Spleen (tissue), 11 donors: ENCODE results near the gene LRRTM4. TPM values are rescaled to one million over a fixed set of nuclear protein-coding genes. Genes with fewer than 3 reads are reported as not detected.

Experiments
- DNase-seq: peaks from one replicate; pipeline ENCODE4 v3.0.0-alpha.2; 2020
- H3K27ac ChIP-seq, 8 donors: fragments of 200-600 bp; sonication (generic) in 7 of 8; 1 replicate in 4 of 8; 2 replicates in 4 of 8; pipeline versions ENCODE4 v1.5.0 to v1.8.0; 2016 to 2021; ENCODE audit warnings: inconsistent platforms in 4 of 8, mild to moderate bottlenecking in 4 of 8, moderate library complexity in 1 of 8
- H3K27me3 ChIP-seq, 7 donors: fragments of 200-600 bp; sonication (generic) in 6 of 7; replicated peaks in 1 of 7; 1 replicate in 4 of 7; 2 replicates in 3 of 7; pipeline versions ENCODE4 v1.5.0 to v1.8.0; 2016 to 2021; ENCODE audit warnings: inconsistent platforms in 3 of 7, mild to moderate bottlenecking in 1 of 7
- H3K36me3 ChIP-seq, 6 donors: fragments of 200-600 bp; sonication (generic) in 5 of 6; 1 replicate in 4 of 6; 2 replicates in 2 of 6; pipeline versions ENCODE4 v1.5.0 to v1.8.0; 2016 to 2021; ENCODE audit warnings: inconsistent platforms in 2 of 6
- H3K4me1 ChIP-seq, 6 donors: fragments of 200-600 bp; sonication (generic) in 5 of 6; 1 replicate in 3 of 6; 2 replicates in 3 of 6; pipeline versions ENCODE4 v1.5.0 to v1.8.0; 2016 to 2021; ENCODE audit warnings: inconsistent platforms in 3 of 6
- H3K4me3 ChIP-seq, 8 donors: fragments of 200-600 bp; sonication (generic) in 7 of 8; 1 replicate in 4 of 8; 2 replicates in 4 of 8; pipeline versions ENCODE4 v1.5.0 to v1.8.0; 2016 to 2021; ENCODE audit warnings: inconsistent platforms in 4 of 8, mild to moderate bottlenecking in 4 of 8, moderate library complexity in 2 of 8
- H3K9me3 ChIP-seq, 8 donors: fragments of 200-600 bp; sonication (generic) in 7 of 8; 1 replicate in 4 of 8; 2 replicates in 4 of 8; pipeline versions ENCODE4 v1.5.0 to v1.8.0; 2016 to 2021; ENCODE audit warnings: inconsistent platforms in 4 of 8
- CTCF ChIP-seq, 11 experiments: fragments of 200-600 bp in 7 of 11; fragments of 450-650 bp in 4 of 11; sonication (generic) in 4 of 11; IDR thresholded peaks in 8 of 11; conservative IDR thresholded peaks in 3 of 11; 1 replicate in 7 of 11; 2 replicates in 4 of 11; pipeline versions ENCODE4 v1.4.0 to v1.8.0; 2016 to 2021; ENCODE audit warnings: antibody characterized with exemption in 11 of 11, inconsistent platforms in 4 of 11, mild to moderate bottlenecking in 1 of 11
- POLR2A ChIP-seq, 3 donors: fragments of 450-650 bp; IDR thresholded peaks; one replicate each; pipeline ENCODE4 v1.5.1; 2017; ENCODE audit warnings: antibody characterized with exemption in 3 of 3, mild to moderate bottlenecking in 1 of 3
- POLR2AphosphoS5 ChIP-seq, 3 donors: sonication (generic); formaldehyde crosslinking; IDR thresholded peaks; one replicate each; pipeline ENCODE4 v1.5.1; 2017; ENCODE audit warnings: antibody characterized with exemption in 3 of 3
- WGBS, 5 donors: extraction: QIAGEN DNeasy Blood & Tissue Kit in 3 of 5; methylation state at CpG; one replicate each; pipeline versions ENCODE4 v1.1.5 to v1.1.7; 2013 to 2018; 5-methylcytosine and 5-hydroxymethylcytosine counted together
- intact Hi-C: fragments of 100-400 bp; cut with DNase I; formaldehyde crosslinking; loops from one replicate; pipeline ENCODE4 v1.15.0; 2023; ENCODE audit warnings: low total_unique reads
- polyA plus RNA-seq, 3 donors: library from polyadenylated mRNA; stranded (reverse); fragments of 200-250 nt; gene quantifications; one replicate each; pipeline ENCODE4 v1.2.1, GENCODE V29; 2013
- total RNA-seq, 7 donors: library from RNA; depleted of rRNA in 3 of 7; stranded (reverse); fragments of >200 nt in 3 of 7; fragmentation: NEBNext Ultra II Directional in 4 of 7; extraction: Animal tissue kit (Norgen Biotek cat#: 25700) in 4 of 7; gene quantifications; one replicate each; pipeline versions ENCODE4 v1.1.0 to v1.2.1, GENCODE V29; 2016 to 2021
- donor health status: healthy with polysubstance abuse.
- donor health status: DM: no; HTN: no; CAD: no; lungs with moderate emphysema.
- donor health status: DM: no; HTN: no; CAD: no.
- donor health status: Bipolar disorder and iron deficiency.
- donor health status: healthy.
- donor health status: DM: no; HTN: no; CAD: no.
- donor health status: DM: yes; HTN: yes; CAD: no.

The LRRTM4 gene
- total and polyA plus RNA-seq, 10 donors: 0.03 to 0.33 (median 0.14) TPM; not detected in 5

GRCh38 chr2:76851000-76851399 lies 671.2 kb downstream of the LRRTM4 start:
- Histone ChIP-seq H3K9me3 (no peaks in the 10 kb centered on the region), H3K27ac (no peak overlapping the region), H3K27me3 (no peaks in the 10 kb centered on the region), H3K4me1 (no peaks in the 10 kb centered on the region), H3K4me3 (no peak overlapping the region), H3K36me3 (no peaks in the 10 kb centered on the region)
- DNase-seq: no peak
- TF ChIP-seq POLR2A (IDR thresholded peaks at IDR 0.05) (no peak), CTCF (IDR thresholded peaks at IDR 0.05 in 8 of 11, conservative IDR thresholded peaks at IDR 0.05 in 3 of 11) (no peak), POLR2AphosphoS5 (IDR thresholded peaks at IDR 0.05) (no peak)
- 42 to 71% (median 67%) methylated on average over 1 of the region's 1 CpG for WGBS, 5 donors
- intact Hi-C loops: no loop called here

GRCh38 chr2:76849086-76849485 lies 673.1 kb downstream of the LRRTM4 start:
- 58 to 87% (median 75%) methylated on average over 1 of the region's 1 CpG for WGBS, 5 donors
- Histone ChIP-seq H3K36me3 (no peaks in the 10 kb centered on the region), H3K4me3 (no peak overlapping the region), H3K27ac (no peak overlapping the region), H3K27me3 (no peaks in the 10 kb centered on the region), H3K9me3 (no peaks in the 10 kb centered on the region), H3K4me1 (no peaks in the 10 kb centered on the region)
- TF ChIP-seq POLR2AphosphoS5 (IDR thresholded peaks at IDR 0.05) (no peak), POLR2A (IDR thresholded peaks at IDR 0.05) (no peak), CTCF (IDR thresholded peaks at IDR 0.05 in 8 of 11, conservative IDR thresholded peaks at IDR 0.05 in 3 of 11) (no peak)
- intact Hi-C loops: no loop called here
- no peak for DNase-seq

GRCh38 chr2:76839826-76840225 lies 682.4 kb downstream of the LRRTM4 start:
- H3K4me3 ChIP-seq: no peak overlapping the region
- H3K4me1 ChIP-seq: no peaks in the 10 kb centered on the region
- no peaks in the 10 kb centered on the region for H3K27me3 ChIP-seq
- H3K9me3 ChIP-seq: no peaks in the 10 kb centered on the region
- H3K27ac ChIP-seq: no peak overlapping the region
- 61 to 83% (median 74%) methylated on average over 1 of the region's 1 CpG for WGBS, 5 donors
- intact Hi-C loops: no loop called here
- TF ChIP-seq CTCF (IDR thresholded peaks at IDR 0.05 in 8 of 11, conservative IDR thresholded peaks at IDR 0.05 in 3 of 11) (no peak), POLR2A (IDR thresholded peaks at IDR 0.05) (no peak), POLR2AphosphoS5 (IDR thresholded peaks at IDR 0.05) (no peak)
- no peak for DNase-seq
- no peaks in the 10 kb centered on the region for H3K36me3 ChIP-seq

GRCh38 chr2:76829374-76830234 lies 692.6 kb downstream of the LRRTM4 start:
- H3K36me3 ChIP-seq: no peaks in the 10 kb centered on the region
- DNase-seq: no peak
- no peaks in the 10 kb centered on the region for H3K27me3 ChIP-seq
- no peak overlapping the region for H3K4me3 ChIP-seq
- no peaks in the 10 kb centered on the region for H3K4me1 ChIP-seq
- TF ChIP-seq POLR2A (IDR thresholded peaks at IDR 0.05): no peak
- no peak for TF ChIP-seq CTCF (IDR thresholded peaks at IDR 0.05 in 8 of 11, conservative IDR thresholded peaks at IDR 0.05 in 3 of 11)
- TF ChIP-seq POLR2AphosphoS5 (IDR thresholded peaks at IDR 0.05): no peak
- intact Hi-C loops: no loop called here
- no peak overlapping the region for H3K27ac ChIP-seq
- H3K9me3 ChIP-seq: no peaks in the 10 kb centered on the region
- 80 to 91% (median 83%) methylated on average over 3 of the region's 3 CpGs for WGBS, 5 donors
